HG03060 (cell line): ENCODE results near the gene CHMP4B.

Source experiments
- ATAC-seq: cut with Tn5 transposase; IDR thresholded peaks from one replicate; pipeline ENCODE4 v1.9.1; 2021; ENCODE audit warnings: low read depth, moderate number of reproducible peaks; ENCODE audit not compliant: unreplicated experiment

Gene CHMP4B

GRCh38 chr20:33889312-33889711, 78.2 kb downstream of the CHMP4B start:
- ATAC-seq, result no peak

GRCh38 chr20:33890557-33890956, 79.4 kb downstream of the CHMP4B start:
- ATAC-seq, result no peak

GRCh38 chr20:33893314-33893713, 82.2 kb downstream of the CHMP4B start:
- no peak for ATAC-seq

GRCh38 chr20:33894798-33895197, 83.7 kb downstream of the CHMP4B start:
- ATAC-seq, result no peak

- no peak for ATAC-seq
Measured at GRCh38 chr20:33896509-33896908, 85.4 kb downstream of the CHMP4B start.

GRCh38 chr20:33897313-33897912, 86.3 kb downstream of the CHMP4B start:
- no peak for ATAC-seq

- no peak for ATAC-seq
Measured at GRCh38 chr20:33899106-33899505, 88.0 kb downstream of the CHMP4B start.

GRCh38 chr20:33900521-33901131, 89.5 kb downstream of the CHMP4B start:
- no peak for ATAC-seq

GRCh38 chr20:33901132-33901523, 90.0 kb downstream of the CHMP4B start:
- ATAC-seq, result no peak

GRCh38 chr20:33902011-33902410, 90.9 kb downstream of the CHMP4B start:
- no peak for ATAC-seq
